HG02588 (cell line): ENCODE results near the gene KLF16.

ENCODE experiments used
- ATAC-seq: cut with Tn5 transposase; IDR thresholded peaks from one replicate; pipeline ENCODE4 v1.9.1; 2021; ENCODE audit warnings: mild to moderate bottlenecking, moderate library complexity; ENCODE audit not compliant: unreplicated experiment

KLF16 gene

GRCh38 chr19:1844513-1845124 is 18.8 kb downstream of the KLF16 start:
- no peak for ATAC-seq

GRCh38 chr19:1843646-1844394 is 19.6 kb downstream of the KLF16 start:
- ATAC-seq, result no peak

GRCh38 chr19:1843116-1843515 is 20.3 kb downstream of the KLF16 start:
- no peak for ATAC-seq

- ATAC-seq, result no peak
These were observed 22.0 kb downstream of the KLF16 start for GRCh38 chr19:1841209-1841924.

GRCh38 chr19:1840541-1841115 is 22.8 kb downstream of the KLF16 start:
- ATAC-seq, result no peak

GRCh38 chr19:1839658-1840540 is 23.5 kb downstream of the KLF16 start:
- no peak for ATAC-seq

- no peak for ATAC-seq
These were observed 25.7 kb downstream of the KLF16 start for GRCh38 chr19:1837625-1838105.

GRCh38 chr19:1837222-1837565 is 26.2 kb downstream of the KLF16 start:
- no peak for ATAC-seq

GRCh38 chr19:1836458-1837221 is 26.7 kb downstream of the KLF16 start:
- ATAC-seq, result no peak

GRCh38 chr19:1833540-1833939 is 29.8 kb downstream of the KLF16 start:
- no peak for ATAC-seq

GRCh38 chr19:1832046-1832663 is 31.2 kb downstream of the KLF16 start:
- no peak for ATAC-seq

- no peak for ATAC-seq
These were observed 32.4 kb downstream of the KLF16 start for GRCh38 chr19:1830978-1831377.

- ATAC-seq, result no peak
These were observed 32.8 kb downstream of the KLF16 start for GRCh38 chr19:1830568-1830967.

- ATAC-seq, result no peak
These were observed 33.4 kb downstream of the KLF16 start for GRCh38 chr19:1829958-1830357.

- no peak for ATAC-seq
These were observed 34.8 kb downstream of the KLF16 start for GRCh38 chr19:1828279-1829238.

- no peak for ATAC-seq
These were observed 35.7 kb downstream of the KLF16 start for GRCh38 chr19:1827566-1828278.
